ENCODE results near the gene SLC6A2. TPM values are rescaled to one million over a fixed set of nuclear protein-coding genes. Genes with fewer than 3 reads are reported as not detected.

Gene SLC6A2
- total and polyA plus RNA-seq, 2 experiments from 2014 or later: 0.35 to 0.39 TPM

DNA sequence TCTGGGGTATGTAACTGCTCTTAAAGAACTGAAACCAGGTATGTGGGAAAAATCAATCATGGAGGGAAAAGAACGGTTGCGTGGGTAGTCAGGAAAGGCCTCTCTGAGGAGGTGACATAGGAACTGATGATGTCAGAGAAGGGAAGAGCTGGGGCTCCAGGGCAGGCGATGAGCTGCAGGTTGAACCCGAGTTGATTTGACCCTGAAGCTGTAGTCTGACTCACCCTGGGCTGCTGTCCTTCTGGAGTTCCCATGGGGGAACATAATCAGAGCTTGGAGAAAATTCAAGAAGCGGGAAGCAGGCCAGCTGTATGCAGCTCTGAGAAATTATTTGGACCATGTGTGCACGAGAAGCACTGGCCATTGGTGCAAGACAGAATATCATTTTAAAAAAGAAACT, 16.7 kb downstream of the SLC6A2 start:
- H3K27ac Mint-ChIP-seq: no peak overlapping the region
- H3K4me3 Mint-ChIP-seq: no peak overlapping the region
- Histone ChIP-seq H3K36me3 (ENCODE audit: insufficient read depth) (no peaks in the 10 kb centered on the region), H3K4me3 (no peak overlapping the region), H2AFZ (no peak overlapping the region), H3F3A (replicated peaks; ENCODE audit: low read depth) (no peaks in the 10 kb centered on the region), H3K4me1 (ENCODE audit: insufficient read depth) (no peaks in the 10 kb centered on the region; the same call in 1 of the 2 replicates), H3K27me3 (ENCODE audit: insufficient read depth) (no peaks in the 10 kb centered on the region), H3K9me2 (ENCODE audit: insufficient read depth) (no peaks in the 10 kb centered on the region), H3K79me2 (replicated peaks; ENCODE audit: insufficient read depth) (no peaks in the 10 kb centered on the region), H3K4me2 (no peak overlapping the region), H4K20me1 (replicated peaks; ENCODE audit: insufficient read depth) (no peaks in the 10 kb centered on the region), H3K27ac (ENCODE audit: low read depth) (no peak overlapping the region)
- DNase-seq (ENCODE audit: low spot score): no peak
- H3K36me3 Mint-ChIP-seq (ENCODE audit: low read depth): no peaks in the 10 kb centered on the region
- no peaks in the 10 kb centered on the region for H3K9me3 Mint-ChIP-seq
- no peak for ATAC-seq
- peaks cover 10% of the 10 kb centered on the region for H3K27me3 Mint-ChIP-seq (ENCODE audit: insufficient read depth, low read depth, poor library complexity)
- peaks cover 11% of the 10 kb centered on the region for H3K4me1 Mint-ChIP-seq
- no peak for TF ChIP-seq CREB1 (CRISPR knock-in tag; IDR thresholded peaks at IDR 0.05; ENCODE audit: low read depth)
- TF ChIP-seq EZH2 (IDR thresholded peaks at IDR 0.05; ENCODE audit: low read depth, unreplicated experiment): no peak
- TF ChIP-seq EZH2phosphoT487 (IDR thresholded peaks at IDR 0.05; ENCODE audit: unreplicated experiment): no peak
- TF ChIP-seq JUNB (IDR thresholded peaks at IDR 0.05; ENCODE audit: unreplicated experiment): no peak
- no peak for TF ChIP-seq ZNF462 (CRISPR knock-in tag; IDR thresholded peaks at IDR 0.05)
- no peak for TF ChIP-seq ZNF114 (CRISPR knock-in tag; IDR thresholded peaks at IDR 0.05)
- TF ChIP-seq STAT1 (IDR thresholded peaks at IDR 0.05; ENCODE audit: unreplicated experiment): no peak
- TF ChIP-seq ZNF331 (CRISPR knock-in tag; IDR thresholded peaks at IDR 0.05; ENCODE audit: low read depth): no peak
- TF ChIP-seq NANOG (IDR thresholded peaks at IDR 0.05; ENCODE audit: borderline replicate concordance): no peak
- TF ChIP-seq CTCF (conservative IDR thresholded peaks at IDR 0.05; ENCODE audit: low read depth in 2 of 2): no peak
- no peak for TF ChIP-seq REST (IDR thresholded peaks at IDR 0.05; ENCODE audit: unreplicated experiment)
- no peak for TF ChIP-seq POLR2AphosphoS5 (IDR thresholded peaks at IDR 0.05; ENCODE audit: low read depth)
- TF ChIP-seq, protein P1, sequence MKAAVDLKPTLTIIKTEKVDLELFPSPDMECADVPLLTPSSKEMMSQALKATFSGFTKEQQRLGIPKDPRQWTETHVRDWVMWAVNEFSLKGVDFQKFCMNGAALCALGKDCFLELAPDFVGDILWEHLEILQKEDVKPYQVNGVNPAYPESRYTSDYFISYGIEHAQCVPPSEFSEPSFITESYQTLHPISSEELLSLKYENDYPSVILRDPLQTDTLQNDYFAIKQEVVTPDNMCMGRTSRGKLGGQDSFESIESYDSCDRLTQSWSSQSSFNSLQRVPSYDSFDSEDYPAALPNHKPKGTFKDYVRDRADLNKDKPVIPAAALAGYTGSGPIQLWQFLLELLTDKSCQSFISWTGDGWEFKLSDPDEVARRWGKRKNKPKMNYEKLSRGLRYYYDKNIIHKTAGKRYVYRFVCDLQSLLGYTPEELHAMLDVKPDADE (IDR thresholded peaks at IDR 0.05): no peak
